ENCODE data around the gene DRG2. TPM values are rescaled to one million over a fixed set of nuclear protein-coding genes. Genes with fewer than 3 reads are reported as not detected.

Gene DRG2
- total and polyA plus RNA-seq, 2 of the 4 experiments (the other 2 are of a cell fraction): 43.6 to 45.1 TPM

- Histone ChIP-seq H3K9me1 (ENCODE audit: insufficient read depth, low read length) (no peaks in the 10 kb centered on the region), H3K18ac (ENCODE audit: low read depth, low read length) (no peak overlapping the region), H3K4me2 (ENCODE audit: low read depth, low read length) (no peak overlapping the region), H3K4me3 (ENCODE audit: insufficient read depth, low read depth, low read length) (no peak overlapping the region), H2AFZ (replicated peaks; ENCODE audit: low read length, poor library complexity) (no peak overlapping the region), H3K9ac (ENCODE audit: low read depth, low read length) (no peak overlapping the region), H2BK20ac (ENCODE audit: low read depth, low read length) (no peak overlapping the region), H4K20me1 (ENCODE audit: insufficient read depth, low read length) (peaks cover 2% of the 10 kb centered on the region; the same call in 1 of the 2 replicates), H2AK9ac (replicated peaks; ENCODE audit: low read depth, low read length, poor library complexity) (no peak overlapping the region), H3K56ac (ENCODE audit: extremely low read depth, insufficient read depth, low read length) (no peak overlapping the region), H2BK15ac (ENCODE audit: low read depth, low read length) (no peak overlapping the region), H4K5ac (ENCODE audit: low read depth, low read length) (no peak overlapping the region), H3K27ac (ENCODE audit: insufficient read depth, low read length) (no peak overlapping the region), H3K4me1 (ENCODE audit: control insufficient read depth, insufficient read depth, low read length) (no peaks in the 10 kb centered on the region), H4K91ac (ENCODE audit: insufficient read depth, low read depth, low read length) (no peak overlapping the region), H3K27me3 (ENCODE audit: control insufficient read depth, insufficient read depth, low read length) (peaks cover 3% of the 10 kb centered on the region), H2BK120ac (ENCODE audit: low read depth, low read length) (no peak overlapping the region), H3K36me3 (ENCODE audit: control insufficient read depth, insufficient read depth, low read length) (no peaks in the 10 kb centered on the region), H3K9me3 (ENCODE audit: control insufficient read depth, insufficient read depth, low read length) (no peaks in the 10 kb centered on the region), H3K14ac (replicated peaks; ENCODE audit: low read depth, low read length) (no peak overlapping the region), H4K8ac (ENCODE audit: low read depth in 2 of 2, low read length in 2 of 2) (no peak overlapping the region), H3K23ac (ENCODE audit: low read depth, low read length) (no peak overlapping the region), H2AK5ac (ENCODE audit: low read depth, low read length) (no peak overlapping the region), H3K79me1 (ENCODE audit: low read depth in 1 of 2, low read length in 2 of 2) (no peaks in the 10 kb centered on the region), H2BK5ac (ENCODE audit: low read depth, low read length, poor library complexity, severe bottlenecking) (no peak overlapping the region), H3K4ac (ENCODE audit: low read depth, low read length) (no peak overlapping the region)
- TF ChIP-seq FOS (IDR thresholded peaks at IDR 0.05; ENCODE audit: low read depth, low read length) (no peak), MXI1 (IDR thresholded peaks at IDR 0.05; ENCODE audit: borderline replicate concordance, low read depth, low read length) (no peak), CEBPB (IDR thresholded peaks at IDR 0.05; ENCODE audit: low read depth, low read length) (no peak), SMC3 (IDR thresholded peaks at IDR 0.05; ENCODE audit: low read depth, low read length) (no peak), POLR2A (IDR thresholded peaks at IDR 0.05; ENCODE audit: low read depth, low read length) (no peak), RCOR1 (IDR thresholded peaks at IDR 0.05; ENCODE audit: insufficient replicate concordance, low read length) (no peak), CHD1 (IDR thresholded peaks at IDR 0.05; ENCODE audit: low read depth, low read length) (no peak), RFX5 (IDR thresholded peaks at IDR 0.05; ENCODE audit: low read depth, low read length) (no peak), RAD21 (IDR thresholded peaks at IDR 0.05; ENCODE audit: low read length) (no peak)
- ATAC-seq (ENCODE audit: low read depth) (no peak), DNase-seq (no peak)
- dilution Hi-C loops (cut with HindIII; ENCODE audit: low sequenced_read_pairs, unreplicated experiment): no loop called here
- ChIA-PET POLR2A (ENCODE audit: unreplicated experiment) (no interaction called here), CTCF (no interaction called here)
- intact Hi-C loops (cut with micrococcal nuclease): no loop called here
- no TSS peak for BruUV-seq (replicated peaks)
- in situ Hi-C loops (cut with MboI; ENCODE audit: low sequenced_read_pairs): no loop called here
- WGBS, 2 experiments (ENCODE audit: extremely low coverage in 2 of 2, insufficient read length in 1 of 2): 88% methylated on average over 2 of the region's 4 CpGs; no CpG with 5 or more reads in 1 of the 2 experiments
Observed at GRCh38 chr17:18144261-18144660, 56.5 kb downstream of the DRG2 start.

Measured in IMR-90 (cell line).